KMS-11 (cell line): ENCODE measurements around the gene DEFB129.

ENCODE experiments used
- H2AFZ ChIP-seq: fragments of 200-600 bp; sonication (generic); 2 replicates; pipeline ENCODE4 v1.6.1; 2016; ENCODE audit warnings: antibody characterized with exemption, mixed run types, low read depth
- H3K27ac ChIP-seq: fragments of 200-600 bp; sonication (generic); 2 replicates; pipeline ENCODE4 v1.6.1; 2016; ENCODE audit warnings: mild to moderate bottlenecking, mixed run types
- H3K27me3 ChIP-seq: fragments of 200-600 bp; sonication (generic); 2 replicates; pipeline ENCODE4 v1.6.1; 2017; ENCODE audit warnings: mild to moderate bottlenecking, low read depth, mixed run types, moderate library complexity; ENCODE audit not compliant: insufficient read depth
- H3K36me3 ChIP-seq: fragments of 200-600 bp; sonication (generic); 2 replicates; pipeline ENCODE4 v1.6.1; 2017; ENCODE audit warnings: mild to moderate bottlenecking, mixed run types; ENCODE audit not compliant: insufficient read depth
- H3K4me1 ChIP-seq: fragments of 200-600 bp; sonication (generic); 2 replicates; pipeline ENCODE4 v1.6.1; 2016; ENCODE audit warnings: mild to moderate bottlenecking, low read depth, mixed run types; ENCODE audit not compliant: poor library complexity, severe bottlenecking
- H3K4me2 ChIP-seq: fragments of 200-600 bp; sonication (generic); 2 replicates; pipeline ENCODE4 v1.7.0; 2016; ENCODE audit warnings: mild to moderate bottlenecking, mixed run types
- H3K4me3 ChIP-seq: fragments of 200-600 bp; sonication (generic); IDR thresholded peaks from 2 replicates; pipeline ENCODE4 v1.6.1; 2017; ENCODE audit warnings: low read depth, low read length, mixed read lengths; ENCODE audit not compliant: insufficient read depth
- H3K79me2 ChIP-seq: fragments of 200-600 bp; sonication (generic); 2 replicates; pipeline ENCODE4 v1.6.1; 2016; ENCODE audit warnings: low read depth, mixed run types; ENCODE audit not compliant: insufficient read depth
- H3K9ac ChIP-seq: fragments of 200-600 bp; sonication (generic); 2 replicates; pipeline ENCODE4 v1.6.1; 2016; ENCODE audit warnings: mild to moderate bottlenecking, mixed run types
- H4K20me1 ChIP-seq: fragments of 200-600 bp; sonication (generic); 2 replicates; pipeline ENCODE4 v1.6.1; 2016; ENCODE audit warnings: mild to moderate bottlenecking, mixed run types; ENCODE audit not compliant: insufficient read depth
- CTCF ChIP-seq: fragments of 200-600 bp; sonication (generic); conservative IDR thresholded peaks from 2 replicates; pipeline ENCODE4 v1.6.1; 2017; ENCODE audit warnings: low read depth, mild to moderate bottlenecking, antibody characterized with exemption, low read length, moderate library complexity, mixed read lengths

The DEFB129 gene

GRCh38 chr20:210809-211502, 16.1 kb upstream of the DEFB129 start:
- H3K27me3 ChIP-seq = no peaks in the 10 kb centered on the region
- H3K9ac ChIP-seq = no peak overlapping the region
- no peaks in the 10 kb centered on the region for H3K79me2 ChIP-seq
- no peak for TF ChIP-seq CTCF
- no peak overlapping the region for H3K4me2 ChIP-seq
- H3K36me3 ChIP-seq = no peaks in the 10 kb centered on the region
- no peaks in the 10 kb centered on the region for H3K4me1 ChIP-seq
- no peak overlapping the region for H3K4me3 ChIP-seq
- no peaks in the 10 kb centered on the region for H4K20me1 ChIP-seq
- H2AFZ ChIP-seq = no peak overlapping the region
- H3K27ac ChIP-seq = no peak overlapping the region

- Histone ChIP-seq H3K79me2 (no peaks in the 10 kb centered on the region), H2AFZ (no peak overlapping the region), H3K4me3 (no peak overlapping the region), H3K27ac (no peak overlapping the region), H4K20me1 (no peaks in the 10 kb centered on the region), H3K4me2 (no peak overlapping the region), H3K36me3 (no peaks in the 10 kb centered on the region), H3K4me1 (no peaks in the 10 kb centered on the region), H3K27me3 (no peaks in the 10 kb centered on the region), H3K9ac (no peak overlapping the region)
- no peak for TF ChIP-seq CTCF
These were observed 12.7 kb upstream of the DEFB129 start for GRCh38 chr20:214383-214782.

- Histone ChIP-seq H3K79me2 (no peaks in the 10 kb centered on the region), H4K20me1 (no peaks in the 10 kb centered on the region), H3K27me3 (no peaks in the 10 kb centered on the region), H3K27ac (no peak overlapping the region), H3K9ac (no peak overlapping the region), H2AFZ (no peak overlapping the region), H3K4me2 (no peak overlapping the region), H3K4me1 (no peaks in the 10 kb centered on the region), H3K36me3 (no peaks in the 10 kb centered on the region), H3K4me3 (no peak overlapping the region)
- no peak for TF ChIP-seq CTCF
These were observed 11.3 kb upstream of the DEFB129 start for GRCh38 chr20:215796-216195.

GRCh38 chr20:217266-217665, 9.8 kb upstream of the DEFB129 start:
- Histone ChIP-seq H3K4me2 (no peak overlapping the region), H3K27ac (no peak overlapping the region)

More at GRCh38 chr20:217266-217665, 9.8 kb upstream of the DEFB129 start:
- no peak for TF ChIP-seq CTCF
- Histone ChIP-seq H3K9ac (no peak overlapping the region), H4K20me1 (no peaks in the 10 kb centered on the region), H3K79me2 (no peaks in the 10 kb centered on the region), H3K4me3 (no peak overlapping the region), H2AFZ (no peak overlapping the region), H3K27me3 (no peaks in the 10 kb centered on the region), H3K4me1 (no peaks in the 10 kb centered on the region), H3K36me3 (no peaks in the 10 kb centered on the region)
